ENCODE measurements around the gene HSD17B7. TPM values are rescaled to one million over a fixed set of nuclear protein-coding genes. Genes with fewer than 3 reads are reported as not detected.

Gene HSD17B7
- total and polyA plus RNA-seq, 2 experiments from 2014 or later = 4.0 to 5.5 TPM

GRCh38 chr1:162857850-162858249 is 67.3 kb downstream of the HSD17B7 start:
- in situ Hi-C loops (cut with MboI) = loop anchor here (10.0 kb wide), 1 partner anchor 447 kb away; no protein-coding TSS in a partner anchor
- H3K36me3 ChIP-seq (ENCODE audit: low read depth) = no peaks in the 10 kb centered on the region
- H3K9me2 ChIP-seq (ENCODE audit: insufficient read depth) = no peaks in the 10 kb centered on the region
- H3K4me1 ChIP-seq (ENCODE audit: insufficient read depth) = peaks cover 47% of the 10 kb centered on the region
- no peak overlapping the region for H3K4me3 ChIP-seq
- H4K20me1 ChIP-seq (ENCODE audit: insufficient read depth) = no peaks in the 10 kb centered on the region
- H3K9me3 ChIP-seq (ENCODE audit: low read depth) = no peaks in the 10 kb centered on the region
- TF ChIP-seq EZH2 (IDR thresholded peaks at IDR 0.05; ENCODE audit: insufficient read depth, poor library complexity, severe bottlenecking) (no peak), EZH2phosphoT487 (IDR thresholded peaks at IDR 0.05; ENCODE audit: insufficient read depth, low read depth) (no peak)
- no peak overlapping the region for H3K27ac ChIP-seq
- H3K4me2 ChIP-seq (ENCODE audit: unreplicated experiment) = peak overlapping the region; percentile 34
- peaks cover 36% of the 10 kb centered on the region for H3F3A ChIP-seq (ENCODE audit: insufficient read depth)
- H2AFZ ChIP-seq = 0 out of 2 replicates have a peak overlapping the region, but pooled peaks have one; percentile 2
- H3K9ac ChIP-seq = no peak overlapping the region
- peak; percentile 61 for DNase-seq
- no peaks in the 10 kb centered on the region for H3K79me2 ChIP-seq (ENCODE audit: insufficient read depth)
- H3K27me3 ChIP-seq (replicated peaks; ENCODE audit: insufficient read depth) = no peaks in the 10 kb centered on the region

GRCh38 chr1:162859191-162859590 is 68.7 kb downstream of the HSD17B7 start:
- Histone ChIP-seq H3K27me3 (replicated peaks; ENCODE audit: insufficient read depth) (no peaks in the 10 kb centered on the region), H2AFZ (no peak overlapping the region), H3K9me3 (ENCODE audit: low read depth) (no peaks in the 10 kb centered on the region), H3K4me2 (ENCODE audit: unreplicated experiment) (no peak overlapping the region), H3K36me3 (ENCODE audit: low read depth) (no peaks in the 10 kb centered on the region), H3K9me2 (ENCODE audit: insufficient read depth) (no peaks in the 10 kb centered on the region), H3K79me2 (ENCODE audit: insufficient read depth) (no peaks in the 10 kb centered on the region), H3K4me3 (no peak overlapping the region), H4K20me1 (ENCODE audit: insufficient read depth) (no peaks in the 10 kb centered on the region), H3F3A (ENCODE audit: insufficient read depth) (peaks cover 36% of the 10 kb centered on the region), H3K4me1 (ENCODE audit: insufficient read depth) (peaks cover 47% of the 10 kb centered on the region), H3K9ac (no peak overlapping the region), H3K27ac (no peak overlapping the region)
- no peak for TF ChIP-seq EZH2phosphoT487 (IDR thresholded peaks at IDR 0.05; ENCODE audit: insufficient read depth, low read depth)
- no peak for TF ChIP-seq EZH2 (IDR thresholded peaks at IDR 0.05; ENCODE audit: insufficient read depth, poor library complexity, severe bottlenecking)
- 95 to 100% methylated on average over 1 of the region's 1 CpG for WGBS, 2 experiments (ENCODE audit: low coverage in 1 of 2, low lambda C conversion rate in 2 of 2, missing lambda C conversion rate in 2 of 2)
- DNase-seq = peak; percentile 11
- in situ Hi-C loops (cut with MboI) = loop anchor here (10.0 kb wide), 1 partner anchor 446 kb away; no protein-coding TSS in a partner anchor

GRCh38 chr1:162861101-162861500 is 70.6 kb downstream of the HSD17B7 start, which contains the start of gene CCDC190:
Gene CCDC190 (minus strand): TSS chr1:162861175. CDS start chr1:162859646, 1,529 bp downstream.
- H3K27ac ChIP-seq = no peak within 1 kb of the TSS
- peak; percentile 21 for DNase-seq
- H3K4me2 ChIP-seq (ENCODE audit: unreplicated experiment) = no peak within 1 kb of the TSS
- in situ Hi-C loops (cut with MboI) = no loop called here
- H3K4me3 ChIP-seq = no peak within 1 kb of the TSS
- H3K79me2 ChIP-seq (ENCODE audit: insufficient read depth) = no peaks in the 10 kb centered on the region
- H3K9ac ChIP-seq = no peak within 1 kb of the TSS
- peaks cover 20% of the 10 kb centered on the region for H3F3A ChIP-seq (ENCODE audit: insufficient read depth)
- H3K9me2 ChIP-seq (ENCODE audit: insufficient read depth) = no peaks in the 10 kb centered on the region
- H2AFZ ChIP-seq = no peak within 1 kb of the TSS
- H3K27me3 ChIP-seq (replicated peaks; ENCODE audit: insufficient read depth) = no peaks in the 10 kb centered on the region
- H3K9me3 ChIP-seq (ENCODE audit: low read depth) = no peaks in the 10 kb centered on the region
- peaks cover 29% of the 10 kb centered on the region for H3K4me1 ChIP-seq (ENCODE audit: insufficient read depth)
- TF ChIP-seq EZH2phosphoT487 (IDR thresholded peaks at IDR 0.05; ENCODE audit: insufficient read depth, low read depth) (no peak), EZH2 (IDR thresholded peaks at IDR 0.05; ENCODE audit: insufficient read depth, poor library complexity, severe bottlenecking) (no peak)
- no peaks in the 10 kb centered on the region for H3K36me3 ChIP-seq (ENCODE audit: low read depth)
- 69 to 79% methylated on average over 4 of the region's 4 CpGs for WGBS, 2 experiments (ENCODE audit: low coverage in 1 of 2, low lambda C conversion rate in 2 of 2, missing lambda C conversion rate in 2 of 2)
- H4K20me1 ChIP-seq (ENCODE audit: insufficient read depth) = no peaks in the 10 kb centered on the region

GRCh38 chr1:162861625-162862024 is 71.1 kb downstream of the HSD17B7 start:
- Histone ChIP-seq H3F3A (ENCODE audit: insufficient read depth) (peaks cover 17% of the 10 kb centered on the region), H3K9ac (no peak overlapping the region), H3K27ac (no peak overlapping the region), H3K79me2 (ENCODE audit: insufficient read depth) (no peaks in the 10 kb centered on the region), H3K9me2 (ENCODE audit: insufficient read depth) (no peaks in the 10 kb centered on the region), H3K4me1 (ENCODE audit: insufficient read depth) (peaks cover 25% of the 10 kb centered on the region), H3K4me2 (ENCODE audit: unreplicated experiment) (no peak overlapping the region), H3K27me3 (replicated peaks; ENCODE audit: insufficient read depth) (no peaks in the 10 kb centered on the region), H3K9me3 (ENCODE audit: low read depth) (no peaks in the 10 kb centered on the region), H4K20me1 (ENCODE audit: insufficient read depth) (no peaks in the 10 kb centered on the region), H3K4me3 (no peak overlapping the region), H3K36me3 (ENCODE audit: low read depth) (no peaks in the 10 kb centered on the region), H2AFZ (no peak overlapping the region)
- no peak for DNase-seq
- no peak for TF ChIP-seq EZH2phosphoT487 (IDR thresholded peaks at IDR 0.05; ENCODE audit: insufficient read depth, low read depth)
- no peak for TF ChIP-seq EZH2 (IDR thresholded peaks at IDR 0.05; ENCODE audit: insufficient read depth, poor library complexity, severe bottlenecking)
- in situ Hi-C loops (cut with MboI) = no loop called here
- 84 to 87% methylated on average over 5 of the region's 5 CpGs for WGBS, 2 experiments (ENCODE audit: low coverage in 1 of 2, low lambda C conversion rate in 2 of 2, missing lambda C conversion rate in 2 of 2)

Small RNA genes within 50 kb of the gene (small RNA-seq; reads per million reads assigned to genes)
- not detected for gene RN7SL861P (ENCODE audit: low read depth, low replicate concordance)

Other genes starting within 250 kb of the HSD17B7 start
- 406 and 457 TPM in 2 replicates for gene UAP1, start 229.0 kb upstream of the HSD17B7 start, total RNA-seq (2014; rRNA removed; shearing (Covaris generic))
- 524 and 534 TPM in 2 replicates for gene UAP1, start 229.0 kb upstream of the HSD17B7 start, polyA plus RNA-seq (2016; fragmentation: Nextera tagmentation; extraction: Ambion mirVana)
- 194 and 196 TPM in 2 replicates for gene DDR2, start 158.2 kb upstream of the HSD17B7 start, total RNA-seq (2014; rRNA removed; shearing (Covaris generic))
- 94.7 and 96.1 TPM in 2 replicates for gene DDR2, start 158.2 kb upstream of the HSD17B7 start, polyA plus RNA-seq (2016; fragmentation: Nextera tagmentation; extraction: Ambion mirVana)
- gene CCDC190, start 70.5 kb downstream of the HSD17B7 start, total RNA-seq (2014; rRNA removed; shearing (Covaris generic)) = not detected in 2 replicates
- gene CCDC190, start 70.5 kb downstream of the HSD17B7 start, polyA plus RNA-seq (2016; fragmentation: Nextera tagmentation; extraction: Ambion mirVana) = not detected in 2 replicates